Urinary bladder (tissue), 4 donors: Measurements from ENCODE around the gene NPR1. TPM values are rescaled to one million over a fixed set of nuclear protein-coding genes. Genes with fewer than 3 reads are reported as not detected.
"Not testable (repeated sequence)": the region's sequence is repeated elsewhere in the genome, so short reads cannot be mapped to it uniquely, and the experiment has no call there.

Source experiments
- DNase-seq: peaks from one replicate; pipeline ENCODE4 v3.0.0-alpha.2; 2015; ENCODE audit errors: extremely low spot score
- H3K27ac ChIP-seq: one replicate; pipeline ENCODE4 v1.5.1; 2013; ENCODE audit warnings: low read depth, mild to moderate bottlenecking, moderate library complexity
- H3K36me3 ChIP-seq: one replicate; pipeline ENCODE4 v1.6.1; 2013; ENCODE audit warnings: mild to moderate bottlenecking, moderate library complexity; ENCODE audit not compliant: insufficient read depth
- H3K4me1 ChIP-seq: one replicate; pipeline ENCODE4 v1.6.1; 2013; ENCODE audit warnings: mild to moderate bottlenecking, moderate library complexity; ENCODE audit not compliant: insufficient read depth
- H3K4me3 ChIP-seq: one replicate; pipeline ENCODE4 v1.5.1; 2013; ENCODE audit warnings: low read depth, low read length
- WGBS: extraction: QIAGEN DNeasy Blood & Tissue Kit; methylation state at CpG from one replicate; pipeline ENCODE4 v1.1.7; 2013; 5-methylcytosine and 5-hydroxymethylcytosine counted together
- polyA plus RNA-seq: library from polyadenylated mRNA; stranded (reverse); fragments of 200-250 nt; gene quantifications from one replicate; pipeline ENCODE4 v1.2.3, GENCODE V29; 2013
- total RNA-seq: library from RNA; depleted of rRNA; stranded (reverse); fragments of >200 nt; gene quantifications from one replicate; pipeline ENCODE4 v1.2.3, GENCODE V29; 2014
- donor health status: healthy with polysubstance abuse.
- donor health status: healthy.

The NPR1 gene
- total and polyA plus RNA-seq, 2 donors, result 9.5 to 31.6 TPM

GRCh38 chr1:153659175-153659534, 19.3 kb upstream of the NPR1 start:
- WGBS, result 35% methylated on average over 8 of the region's 8 CpGs
- Histone ChIP-seq H3K4me1 (no peaks in the 10 kb centered on the region), H3K36me3 (peaks cover 3% of the 10 kb centered on the region), H3K27ac (no peak overlapping the region), H3K4me3 (peak overlapping the region; percentile 73)
- no peak for DNase-seq

- Histone ChIP-seq H3K27ac (no peak overlapping the region), H3K4me3 (peak overlapping the region; percentile 73), H3K4me1 (no peaks in the 10 kb centered on the region), H3K36me3 (peaks cover 8% of the 10 kb centered on the region)
- DNase-seq, result no peak
- 80% methylated on average over 9 of the region's 9 CpGs for WGBS
Measured at GRCh38 chr1:153659656-153660055, 18.8 kb upstream of the NPR1 start.

GRCh38 chr1:153661111-153661708, 17.3 kb upstream of the NPR1 start:
- Histone ChIP-seq H3K4me1 (no peaks in the 10 kb centered on the region), H3K4me3 (no peak overlapping the region), H3K36me3 (peaks cover 13% of the 10 kb centered on the region), H3K27ac (no peak overlapping the region)
- 56% methylated on average over 9 of the region's 9 CpGs for WGBS
- DNase-seq, result no peak

- Histone ChIP-seq H3K4me1 (no peaks in the 10 kb centered on the region), H3K27ac (no peak overlapping the region), H3K36me3 (peaks cover 18% of the 10 kb centered on the region), H3K4me3 (no peak overlapping the region)
- DNase-seq, result no peak
- WGBS, result 58% methylated on average over 2 of the region's 2 CpGs
Measured at GRCh38 chr1:153662269-153662668, 16.2 kb upstream of the NPR1 start.

- WGBS, result 81% methylated on average over 5 of the region's 5 CpGs
Measured at GRCh38 chr1:153663211-153663610, 15.3 kb upstream of the NPR1 start.

GRCh38 chr1:153667439-153667838, 11.0 kb upstream of the NPR1 start:
- Histone ChIP-seq H3K4me3 (no peak overlapping the region), H3K4me1 (no peaks in the 10 kb centered on the region), H3K36me3 (peaks cover 17% of the 10 kb centered on the region), H3K27ac (no peak overlapping the region)
- WGBS, result 88% methylated on average over 4 of the region's 4 CpGs
- DNase-seq, result no peak

More at GRCh38 chr1:153663211-153663610, 15.3 kb upstream of the NPR1 start:
- Histone ChIP-seq H3K4me3 (no peak overlapping the region), H3K4me1 (no peaks in the 10 kb centered on the region), H3K36me3 (peaks cover 18% of the 10 kb centered on the region), H3K27ac (no peak overlapping the region)
- DNase-seq, result no peak

GRCh38 chr1:153668672-153669071, 9.8 kb upstream of the NPR1 start:
- peaks cover 17% of the 10 kb centered on the region for H3K36me3 ChIP-seq
- not testable (repeated sequence) for DNase-seq

GRCh38 chr1:153669606-153670005, 8.9 kb upstream of the NPR1 start:
- Histone ChIP-seq H3K4me3 (no peak overlapping the region), H3K36me3 (peaks cover 13% of the 10 kb centered on the region), H3K27ac (no peak overlapping the region), H3K4me1 (no peaks in the 10 kb centered on the region)
- WGBS, result 83% methylated on average over 6 of the region's 6 CpGs
- no peak for DNase-seq

More at GRCh38 chr1:153668672-153669071, 9.8 kb upstream of the NPR1 start:
- H3K4me3 ChIP-seq, H3K27ac ChIP-seq, H3K4me1 ChIP-seq: not testable (repeated sequence)
- WGBS, result 96% methylated on average over 8 of the region's 8 CpGs

- Histone ChIP-seq H3K36me3 (peaks cover 8% of the 10 kb centered on the region), H3K4me3 (peak overlapping the region; percentile 74), H3K4me1 (no peaks in the 10 kb centered on the region), H3K27ac (peak overlapping the region; percentile 68)
- no peak for DNase-seq
- 1% methylated on average over 22 of the region's 22 CpGs for WGBS
Measured at GRCh38 chr1:153670257-153670858, 8.1 kb upstream of the NPR1 start.

GRCh38 chr1:153670859-153671627, 7.4 kb upstream of the NPR1 start, which contains the start of gene ILF2:
Gene ILF2, minus strand, starts transcription at chr1:153670993. Its CDS starts 71 bp downstream, at chr1:153670922.
- H3K4me3 ChIP-seq, result peak within 1 kb of the TSS; percentile 74
- DNase-seq, result peak; percentile 99
- no peaks in the 10 kb centered on the region for H3K4me1 ChIP-seq
- H3K36me3 ChIP-seq, result peaks cover 7% of the 10 kb centered on the region
- WGBS, result under 1% methylated on average over 35 of the region's 35 CpGs
- peak within 1 kb of the TSS; percentile 82 for H3K27ac ChIP-seq

GRCh38 chr1:153671628-153672353, 6.7 kb upstream of the NPR1 start:
- H3K36me3 ChIP-seq, H3K4me1 ChIP-seq, DNase-seq: not testable (repeated sequence)
- Histone ChIP-seq H3K27ac (peak overlapping the region; percentile 82), H3K4me3 (peak overlapping the region; percentile 34)
- WGBS, result 7% methylated on average over 28 of the region's 28 CpGs

GRCh38 chr1:153673511-153673910, 5.0 kb upstream of the NPR1 start:
- Histone ChIP-seq H3K4me1 (no peaks in the 10 kb centered on the region), H3K27ac (no peak overlapping the region), H3K36me3 (no peaks in the 10 kb centered on the region), H3K4me3 (no peak overlapping the region)
- no peak for DNase-seq
- 95% methylated on average over 2 of the region's 2 CpGs for WGBS

GRCh38 chr1:153677718-153678518, 570 bp upstream of the NPR1 start:
- no peak for DNase-seq
- Histone ChIP-seq H3K27ac (peak overlapping the region; percentile 41), H3K4me3 (peak overlapping the region; percentile 58), H3K4me1 (no peaks in the 10 kb centered on the region), H3K36me3 (no peaks in the 10 kb centered on the region)
- 3% methylated on average over 29 of the region's 29 CpGs for WGBS
